ENCODE data around the gene CAMK2A. TPM values are rescaled to one million over a fixed set of nuclear protein-coding genes. Genes with fewer than 3 reads are reported as not detected.

Gene CAMK2A
- total RNA-seq, 1 experiment from 2014 or later, result not detected

GRCh38 chr5:150323092-150323491, 33.5 kb upstream of the CAMK2A start:
- ChIA-PET POLR2A (no interaction called here), CTCF (no interaction called here)
- DNase-seq, result no peak
- Mint-ChIP-seq H3K36me3 (ENCODE audit: insufficient read depth, unreplicated experiment) (peaks cover 5% of the 10 kb centered on the region), H3K4me3 (ENCODE audit: unreplicated experiment) (no peak overlapping the region), H3K27ac (ENCODE audit: unreplicated experiment) (no peak overlapping the region), H3K4me1 (ENCODE audit: low read depth, unreplicated experiment) (peaks cover 6% of the 10 kb centered on the region), H3K9me3 (ENCODE audit: unreplicated experiment) (no peaks in the 10 kb centered on the region), H3K27me3 (ENCODE audit: insufficient read depth, unreplicated experiment) (no peaks in the 10 kb centered on the region)
- no peaks in the 10 kb centered on the region for H3K36me3 ChIP-seq (ENCODE audit: control insufficient read depth, insufficient read depth, low read length)
- H3K4me1 ChIP-seq, result peaks cover 1% of the 10 kb centered on the region; the same call in 1 of the 2 replicates
- intact Hi-C loops (cut with micrococcal nuclease; ENCODE audit: unreplicated experiment), result no loop called here
- no peaks in the 10 kb centered on the region; the same call in 1 of the 2 replicates for H3K9me3 ChIP-seq
- no peak for TF ChIP-seq CTCF (IDR thresholded peaks at IDR 0.05; ENCODE audit: insufficient read depth in 1 of 2, low read depth in 1 of 2, low read length in 1 of 2, severe bottlenecking in 1 of 2, unreplicated experiment in 1 of 2)
- no peak overlapping the region for H3K4me3 ChIP-seq (ENCODE audit: low read depth, low read length)
- no TSS peak for BruUV-seq (replicated peaks)
- no peaks in the 10 kb centered on the region for H3K27me3 ChIP-seq (replicated peaks; ENCODE audit: control insufficient read depth, insufficient read depth, low read length)

DNA sequence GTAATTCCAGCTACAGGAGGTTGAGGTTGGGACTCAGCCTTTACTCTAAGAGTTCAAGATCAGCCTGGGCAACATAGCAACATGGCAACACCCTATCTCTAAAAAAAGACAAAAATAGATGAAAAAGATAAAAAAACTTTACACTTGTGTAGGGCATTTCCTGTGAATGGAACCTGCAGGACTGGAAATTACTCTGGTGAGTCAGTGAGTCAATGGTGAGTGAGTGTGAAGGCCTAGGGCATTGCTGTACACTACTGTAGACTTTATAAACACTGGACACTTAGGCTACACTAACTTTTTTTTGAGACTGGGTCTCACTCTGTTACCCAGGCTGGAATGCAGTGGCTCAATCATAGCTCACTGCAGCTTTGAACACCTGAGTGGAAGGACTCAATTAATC, 32.6 kb upstream of the CAMK2A start:
- H3K27me3 ChIP-seq (replicated peaks; ENCODE audit: control insufficient read depth, insufficient read depth, low read length), result no peaks in the 10 kb centered on the region
- no peak overlapping the region for H3K4me3 ChIP-seq (ENCODE audit: low read depth, low read length)
- peaks cover 7% of the 10 kb centered on the region for H3K4me1 Mint-ChIP-seq (ENCODE audit: low read depth, unreplicated experiment)
- no peak overlapping the region for H3K27ac Mint-ChIP-seq (ENCODE audit: unreplicated experiment)
- intact Hi-C loops (cut with micrococcal nuclease; ENCODE audit: unreplicated experiment), result no loop called here
- H3K27me3 Mint-ChIP-seq (ENCODE audit: insufficient read depth, unreplicated experiment), result no peaks in the 10 kb centered on the region
- ChIA-PET CTCF (no interaction called here), POLR2A (no interaction called here)
- H3K4me3 Mint-ChIP-seq (ENCODE audit: unreplicated experiment), result no peak overlapping the region
- no peaks in the 10 kb centered on the region for H3K9me3 Mint-ChIP-seq (ENCODE audit: unreplicated experiment)
- TF ChIP-seq CTCF (IDR thresholded peaks at IDR 0.05; ENCODE audit: insufficient read depth in 1 of 2, low read depth in 1 of 2, low read length in 1 of 2, severe bottlenecking in 1 of 2, unreplicated experiment in 1 of 2), result no peak
- BruUV-seq (replicated peaks), result no TSS peak
- DNase-seq, result no peak
- no peaks in the 10 kb centered on the region; the same call in 1 of the 2 replicates for H3K9me3 ChIP-seq
- H3K36me3 Mint-ChIP-seq (ENCODE audit: insufficient read depth, unreplicated experiment), result peaks cover 5% of the 10 kb centered on the region
- H3K36me3 ChIP-seq (ENCODE audit: control insufficient read depth, insufficient read depth, low read length), result no peaks in the 10 kb centered on the region
- H3K4me1 ChIP-seq, result peaks cover 10% of the 10 kb centered on the region; the same call in 1 of the 2 replicates

- POLR2A ChIA-PET, result no interaction called here
- H3K9me3 Mint-ChIP-seq (ENCODE audit: unreplicated experiment), result no peaks in the 10 kb centered on the region
- no peaks in the 10 kb centered on the region for H3K27me3 Mint-ChIP-seq (ENCODE audit: insufficient read depth, unreplicated experiment)
- no peak for TF ChIP-seq CTCF (IDR thresholded peaks at IDR 0.05; ENCODE audit: insufficient read depth in 1 of 2, low read depth in 1 of 2, low read length in 1 of 2, severe bottlenecking in 1 of 2, unreplicated experiment in 1 of 2)
- Histone ChIP-seq H3K4me3 (ENCODE audit: low read depth, low read length) (no peak overlapping the region), H3K36me3 (ENCODE audit: control insufficient read depth, insufficient read depth, low read length) (no peaks in the 10 kb centered on the region), H3K4me1 (peaks cover 14% of the 10 kb centered on the region; the same call in 1 of the 2 replicates), H3K9me3 (no peaks in the 10 kb centered on the region; the same call in 1 of the 2 replicates), H3K27me3 (replicated peaks; ENCODE audit: control insufficient read depth, insufficient read depth, low read length) (no peaks in the 10 kb centered on the region)
- CTCF ChIA-PET, result interaction anchor here (0.5 kb wide), 1 partner anchor 93 kb away, joined by 6 read pairs; no protein-coding TSS in a partner anchor
- no peak overlapping the region for H3K27ac Mint-ChIP-seq (ENCODE audit: unreplicated experiment)
- no TSS peak for BruUV-seq (replicated peaks)
- intact Hi-C loops (cut with micrococcal nuclease; ENCODE audit: unreplicated experiment), result no loop called here
- H3K4me3 Mint-ChIP-seq (ENCODE audit: unreplicated experiment), result no peak overlapping the region
- H3K4me1 Mint-ChIP-seq (ENCODE audit: low read depth, unreplicated experiment), result peaks cover 7% of the 10 kb centered on the region
- no peak for DNase-seq
- H3K36me3 Mint-ChIP-seq (ENCODE audit: insufficient read depth, unreplicated experiment), result peaks cover 5% of the 10 kb centered on the region
Observed at GRCh38 chr5:150321784-150322183, 32.2 kb upstream of the CAMK2A start.
